NCI-H1930 (cell line): ENCODE data around the gene KCNQ2.
"Not testable (repeated sequence)": the region's sequence is repeated elsewhere in the genome, so short reads cannot be mapped to it uniquely, and the experiment has no call there.

ENCODE experiments used
- DNase-seq, 2 experiments: peaks; one replicate each; lab custom pipeline; 2025; lab: John Stamatoyannopoulos, UW

Gene KCNQ2

GRCh38 chr20:63385819-63386218, 86.6 kb downstream of the KCNQ2 start:
- no peak for DNase-seq

GRCh38 chr20:63384336-63384735, 88.1 kb downstream of the KCNQ2 start:
- no peak for DNase-seq

GRCh38 chr20:63383556-63383955, 88.9 kb downstream of the KCNQ2 start:
- DNase-seq = no peak

- DNase-seq = no peak
Observed at GRCh38 chr20:63382551-63383300, 89.7 kb downstream of the KCNQ2 start.

GRCh38 chr20:63381781-63382431, 90.5 kb downstream of the KCNQ2 start:
- DNase-seq = no peak

GRCh38 chr20:63380346-63380870, 92.0 kb downstream of the KCNQ2 start:
- no peak for DNase-seq

GRCh38 chr20:63379872-63380271, 92.6 kb downstream of the KCNQ2 start:
- DNase-seq = not testable (repeated sequence)

- no peak for DNase-seq
Observed at GRCh38 chr20:63379296-63379695, 93.2 kb downstream of the KCNQ2 start.

- no peak for DNase-seq
Observed at GRCh38 chr20:63378626-63379025, 93.8 kb downstream of the KCNQ2 start.

- no peak for DNase-seq
Observed at GRCh38 chr20:63377951-63378381, 94.5 kb downstream of the KCNQ2 start.

GRCh38 chr20:63377256-63377941, 95.1 kb downstream of the KCNQ2 start:
- DNase-seq = no peak

- no peak for DNase-seq
Observed at GRCh38 chr20:63376283-63377250, 95.9 kb downstream of the KCNQ2 start.

- no peak for DNase-seq
Observed at GRCh38 chr20:63375438-63375837, 97.0 kb downstream of the KCNQ2 start.

GRCh38 chr20:63374504-63374903, 98.0 kb downstream of the KCNQ2 start:
- DNase-seq = no peak

GRCh38 chr20:63373996-63374395, 98.5 kb downstream of the KCNQ2 start:
- DNase-seq = no peak

- DNase-seq = no peak
Observed at GRCh38 chr20:63372971-63373885, 99.2 kb downstream of the KCNQ2 start.

GRCh38 chr20:63371291-63371865, 101.1 kb downstream of the KCNQ2 start:
- DNase-seq = no peak

GRCh38 chr20:63370618-63371187, 101.8 kb downstream of the KCNQ2 start:
- DNase-seq = no peak

- DNase-seq = no peak
Observed at GRCh38 chr20:63369724-63370617, 102.5 kb downstream of the KCNQ2 start.
